Sigmoid colon (tissue), 4 donors: ENCODE measurements around the gene EZR.

ENCODE experiments used
- CTCF ChIP-seq, 4 experiments: fragments of 450-650 bp in 3 of 4; fragments of 200-600 bp in 1 of 4; IDR thresholded peaks; one replicate each; pipeline ENCODE4 v1.5.1; 2016 to 2019; ENCODE audit warnings: antibody characterized with exemption in 4 of 4, mild to moderate bottlenecking in 3 of 4, moderate library complexity in 2 of 4
- POLR2AphosphoS5 ChIP-seq, 4 donors: sonication (generic); formaldehyde crosslinking; IDR thresholded peaks; one replicate each; pipeline ENCODE4 v1.6.1; 2017; ENCODE audit warnings: antibody characterized with exemption in 4 of 4

- TF ChIP-seq CTCF (IDR thresholded peaks at IDR 0.05), result no peak
- no peak for TF ChIP-seq POLR2AphosphoS5 (IDR thresholded peaks at IDR 0.05)
Measured at GRCh38 chr6:158776737-158777136, 42.4 kb downstream of the EZR start.
